Measurements from ENCODE around the gene AMOTL1. TPM values are rescaled to one million over a fixed set of nuclear protein-coding genes. Genes with fewer than 3 reads are reported as not detected.
A peak's percentile ranks its signal among the peaks of the same experiment; 100 is the strongest.

Gene AMOTL1
- polyA plus RNA-seq, 1 donor from 2014 or later = not detected

GRCh38 chr11:94853836-94854235, 85.7 kb downstream of the AMOTL1 start:
- H3K27ac Mint-ChIP-seq = no peak overlapping the region
- H3K36me3 Mint-ChIP-seq = no peaks in the 10 kb centered on the region
- H3K9me3 Mint-ChIP-seq = no peaks in the 10 kb centered on the region

GRCh38 chr11:94854770-94855633, 86.8 kb downstream of the AMOTL1 start:
- no peak overlapping the region for H3K4me3 Mint-ChIP-seq
- H3K27me3 Mint-ChIP-seq = peaks cover under 1% of the 10 kb centered on the region
- no peak overlapping the region for H3K27ac Mint-ChIP-seq
- no peaks in the 10 kb centered on the region for H3K36me3 Mint-ChIP-seq
- H3K9me3 Mint-ChIP-seq = no peaks in the 10 kb centered on the region
- H3K4me1 Mint-ChIP-seq = peaks cover 0 to 3% (median 0%) of the 10 kb centered on the region in 3 donors

More at GRCh38 chr11:94853836-94854235, 85.7 kb downstream of the AMOTL1 start:
- Mint-ChIP-seq H3K27me3 (peaks cover 1% of the 10 kb centered on the region), H3K4me3 (no peak overlapping the region), H3K4me1 (peaks cover 0 to 3% (median 0%) of the 10 kb centered on the region in 3 donors)

GRCh38 chr11:94855666-94856065, 87.5 kb downstream of the AMOTL1 start:
- Mint-ChIP-seq H3K4me3 (no peak overlapping the region), H3K4me1 (peaks cover 0 to 3% (median 0%) of the 10 kb centered on the region in 3 donors), H3K27ac (no peak overlapping the region), H3K36me3 (no peaks in the 10 kb centered on the region), H3K9me3 (no peaks in the 10 kb centered on the region), H3K27me3 (no peaks in the 10 kb centered on the region)

- Mint-ChIP-seq H3K27ac (no peak overlapping the region), H3K4me1 (peaks cover 0 to 3% (median 0%) of the 10 kb centered on the region in 3 donors), H3K36me3 (no peaks in the 10 kb centered on the region), H3K9me3 (no peaks in the 10 kb centered on the region), H3K4me3 (no peak overlapping the region), H3K27me3 (peaks cover under 1% of the 10 kb centered on the region)
Observed at GRCh38 chr11:94856443-94856842, 88.3 kb downstream of the AMOTL1 start.

GRCh38 chr11:94857337-94857736, 89.2 kb downstream of the AMOTL1 start:
- no peaks in the 10 kb centered on the region for H3K36me3 Mint-ChIP-seq
- no peak overlapping the region for H3K4me3 Mint-ChIP-seq
- peaks cover 0 to 3% (median 0%) of the 10 kb centered on the region in 3 donors for H3K4me1 Mint-ChIP-seq
- no peaks in the 10 kb centered on the region for H3K9me3 Mint-ChIP-seq
- H3K27ac Mint-ChIP-seq = no peak overlapping the region
- peaks cover 2% of the 10 kb centered on the region for H3K27me3 Mint-ChIP-seq

GRCh38 chr11:94858012-94858705, 90.0 kb downstream of the AMOTL1 start:
- Mint-ChIP-seq H3K4me3 (peak overlapping the region in 1 of 4 donors; percentile 1), H3K9me3 (no peaks in the 10 kb centered on the region), H3K27me3 (peaks cover 2% of the 10 kb centered on the region), H3K4me1 (peaks cover 0 to 3% (median 0%) of the 10 kb centered on the region in 3 donors), H3K36me3 (no peaks in the 10 kb centered on the region), H3K27ac (no peak overlapping the region)

- Mint-ChIP-seq H3K27ac (no peak overlapping the region), H3K9me3 (no peaks in the 10 kb centered on the region), H3K4me1 (peaks cover 0 to 3% (median 0%) of the 10 kb centered on the region in 3 donors), H3K36me3 (no peaks in the 10 kb centered on the region), H3K27me3 (peaks cover 2% of the 10 kb centered on the region), H3K4me3 (no peak overlapping the region)
Observed at GRCh38 chr11:94860333-94860732, 92.2 kb downstream of the AMOTL1 start.

GRCh38 chr11:94861306-94861845, 93.2 kb downstream of the AMOTL1 start:
- Mint-ChIP-seq H3K9me3 (no peaks in the 10 kb centered on the region), H3K27me3 (peaks cover 2% of the 10 kb centered on the region), H3K4me3 (no peak overlapping the region), H3K27ac (no peak overlapping the region), H3K36me3 (no peaks in the 10 kb centered on the region), H3K4me1 (peaks cover 0 to 3% (median 1%) of the 10 kb centered on the region in 3 donors)

- Mint-ChIP-seq H3K9me3 (no peaks in the 10 kb centered on the region), H3K27me3 (peaks cover 2% of the 10 kb centered on the region), H3K27ac (no peak overlapping the region), H3K36me3 (no peaks in the 10 kb centered on the region), H3K4me1 (peaks cover 0 to 1% (median 0%) of the 10 kb centered on the region in 3 donors), H3K4me3 (no peak overlapping the region)
Observed at GRCh38 chr11:94862926-94863880, 95.0 kb downstream of the AMOTL1 start.

- Mint-ChIP-seq H3K36me3 (no peaks in the 10 kb centered on the region), H3K27me3 (peaks cover 2% of the 10 kb centered on the region), H3K9me3 (no peaks in the 10 kb centered on the region), H3K4me3 (no peak overlapping the region), H3K27ac (no peak overlapping the region), H3K4me1 (peaks cover 0 to 1% (median 0%) of the 10 kb centered on the region in 3 donors)
Observed at GRCh38 chr11:94864506-94865045, 96.4 kb downstream of the AMOTL1 start.

GRCh38 chr11:94866231-94866822, 98.2 kb downstream of the AMOTL1 start:
- peaks cover 0 to 1% (median 0%) of the 10 kb centered on the region in 3 donors for H3K4me1 Mint-ChIP-seq
- no peak overlapping the region for H3K4me3 Mint-ChIP-seq
- H3K9me3 Mint-ChIP-seq = no peaks in the 10 kb centered on the region
- peaks cover 2% of the 10 kb centered on the region for H3K27me3 Mint-ChIP-seq
- H3K36me3 Mint-ChIP-seq = no peaks in the 10 kb centered on the region
- H3K27ac Mint-ChIP-seq = no peak overlapping the region

- Mint-ChIP-seq H3K27ac (no peak overlapping the region), H3K36me3 (no peaks in the 10 kb centered on the region), H3K4me1 (peaks cover 0 to 1% (median 0%) of the 10 kb centered on the region in 3 donors), H3K4me3 (no peak overlapping the region), H3K9me3 (no peaks in the 10 kb centered on the region), H3K27me3 (no peaks in the 10 kb centered on the region)
Observed at GRCh38 chr11:94866936-94867795, 99.0 kb downstream of the AMOTL1 start.

- Mint-ChIP-seq H3K27me3 (no peaks in the 10 kb centered on the region), H3K4me3 (no peak overlapping the region), H3K36me3 (no peaks in the 10 kb centered on the region), H3K27ac (no peak overlapping the region), H3K9me3 (no peaks in the 10 kb centered on the region), H3K4me1 (peaks cover 0 to 1% (median 0%) of the 10 kb centered on the region in 3 donors)
Observed at GRCh38 chr11:94868468-94868867, 100.3 kb downstream of the AMOTL1 start.

Measured in IgD-negative memory B cell (primary cell).